ENCODE measurements around the gene TXN. TPM values are rescaled to one million over a fixed set of nuclear protein-coding genes. Genes with fewer than 3 reads are reported as not detected.

Gene TXN
- total RNA-seq, 1 experiment from 2014 or later: 1,028 TPM

Other genes starting within 250 kb of the TXN start
- gene C9orf152, start 48.3 kb downstream of the TXN start, total RNA-seq (2014; rRNA removed; shearing (Covaris generic); ENCODE audit: low replicate concordance): not detected in 2 replicates
- gene TXNDC8, start 81.4 kb upstream of the TXN start, total RNA-seq (2014; rRNA removed; shearing (Covaris generic); ENCODE audit: low replicate concordance): not detected in 2 replicates

All from Caki2 (cell line).